Suppressor macrophage (primary cell): ENCODE data around the gene APOBEC3B.
"Not testable (repeated sequence)": the region's sequence is repeated elsewhere in the genome, so short reads cannot be mapped to it uniquely, and the experiment has no call there.

Experiments used
- DNase-seq, 4 experiments: peaks; one replicate each; pipeline ENCODE4 v3.0.0-alpha.2; 2020 to 2022

The APOBEC3B gene

GRCh38 chr22:38967451-38968450 is 14.4 kb upstream of the APOBEC3B start:
- peak; percentile 92 to 98 (median 96) for DNase-seq

- no peak for DNase-seq
Observed at GRCh38 chr22:38968801-38969200, 13.3 kb upstream of the APOBEC3B start.

GRCh38 chr22:38970551-38970950 is 11.6 kb upstream of the APOBEC3B start:
- peak; percentile 27 to 64 (median 52) for DNase-seq

- no peak for DNase-seq
Observed at GRCh38 chr22:38971202-38971601, 10.9 kb upstream of the APOBEC3B start.

GRCh38 chr22:38971791-38972190 is 10.4 kb upstream of the APOBEC3B start:
- DNase-seq: no peak

GRCh38 chr22:38972558-38972957 is 9.6 kb upstream of the APOBEC3B start:
- no peak for DNase-seq

GRCh38 chr22:38973289-38974169 is 8.6 kb upstream of the APOBEC3B start:
- DNase-seq: peak; percentile 50 to 74 (median 68)

GRCh38 chr22:38974170-38974825 is 7.8 kb upstream of the APOBEC3B start:
- DNase-seq: no peak

- DNase-seq: no peak
Observed at GRCh38 chr22:38974826-38975175, 7.3 kb upstream of the APOBEC3B start.

GRCh38 chr22:38977289-38977688 is 4.9 kb upstream of the APOBEC3B start:
- peak in 1 of 4 experiments; percentile 19 for DNase-seq

- DNase-seq: not testable (repeated sequence)
Observed at GRCh38 chr22:38980587-38980986, 1.6 kb upstream of the APOBEC3B start.

GRCh38 chr22:38981005-38981991 is 849 bp upstream of the APOBEC3B start:
- peak in 2 of 4 experiments; percentile 38 to 41 for DNase-seq

- DNase-seq: no peak
Observed at GRCh38 chr22:38984224-38984623, 2.1 kb downstream of the APOBEC3B start.

- peak in 2 of 4 experiments; percentile 22 to 35 for DNase-seq
Observed at GRCh38 chr22:38984784-38985757, 2.9 kb downstream of the APOBEC3B start.

- DNase-seq: no peak
Observed at GRCh38 chr22:38986629-38987028, 4.5 kb downstream of the APOBEC3B start.

- DNase-seq: no peak
Observed at GRCh38 chr22:38987171-38987895, 5.2 kb downstream of the APOBEC3B start.

- no peak for DNase-seq
Observed at GRCh38 chr22:38989466-38989865, 7.3 kb downstream of the APOBEC3B start.

- peak in 1 of 4 experiments; percentile 29 for DNase-seq
Observed at GRCh38 chr22:38992871-38993371, 10.8 kb downstream of the APOBEC3B start.

GRCh38 chr22:38996105-38996504 is 14.0 kb downstream of the APOBEC3B start:
- peak in 2 of 4 experiments; percentile 26 to 30 for DNase-seq
